H9 (cell line): ENCODE results near the gene NELFCD. TPM values are rescaled to one million over a fixed set of nuclear protein-coding genes. Genes with fewer than 3 reads are reported as not detected.

Experiments
- DNase-seq: peaks from one replicate; pipeline ENCODE4 v3.0.0-alpha.2; 2017
- H2AFZ ChIP-seq: one replicate; pipeline ENCODE4 v1.6.1; 2013; ENCODE audit warnings: mild to moderate bottlenecking, low read length, control low read depth, moderate library complexity
- H2AK5ac ChIP-seq: 2 replicates; pipeline ENCODE4 v1.6.1; 2013; ENCODE audit warnings: low read length, control low read depth, mixed read lengths; ENCODE audit not compliant: insufficient read length
- H2BK120ac ChIP-seq: one replicate; pipeline ENCODE4 v1.6.1; 2013; ENCODE audit warnings: low read depth, mild to moderate bottlenecking, low read length, control low read depth, inconsistent platforms; ENCODE audit not compliant: poor library complexity, severe bottlenecking
- H2BK12ac ChIP-seq: 2 replicates; pipeline ENCODE4 v1.6.1; 2013; ENCODE audit warnings: low read length, control low read depth, mixed read lengths, low read depth; ENCODE audit not compliant: insufficient read length
- H2BK15ac ChIP-seq: 2 replicates; pipeline ENCODE4 v1.6.1; 2013; ENCODE audit warnings: low read depth, low read length, control low read depth
- H2BK20ac ChIP-seq: one replicate; pipeline ENCODE4 v1.6.1; 2013; ENCODE audit warnings: low read depth, mild to moderate bottlenecking, low read length, control low read depth, inconsistent platforms; ENCODE audit not compliant: poor library complexity, severe bottlenecking
- H2BK5ac ChIP-seq: 2 replicates; pipeline ENCODE4 v1.6.1; 2013; ENCODE audit warnings: low read length, control low read depth, mixed read lengths; ENCODE audit not compliant: insufficient read length
- H3K14ac ChIP-seq: 2 replicates; pipeline ENCODE4 v1.6.1; 2013; ENCODE audit warnings: low read length, control low read depth; ENCODE audit not compliant: insufficient read depth
- H3K18ac ChIP-seq: 2 replicates; pipeline ENCODE4 v1.6.1; 2013; ENCODE audit warnings: low read depth, mild to moderate bottlenecking, mixed read lengths, low read length, control low read depth; ENCODE audit not compliant: insufficient read length
- H3K23ac ChIP-seq: 2 replicates; pipeline ENCODE4 v1.6.1; 2013; ENCODE audit warnings: low read length, control low read depth, mixed read lengths, low read depth; ENCODE audit not compliant: insufficient read length
- H3K23me2 ChIP-seq: 2 replicates; pipeline ENCODE4 v1.6.1; 2013; ENCODE audit warnings: low read depth, mild to moderate bottlenecking, mixed read lengths, low read length, control low read depth; ENCODE audit not compliant: insufficient read length, poor library complexity, severe bottlenecking
- H3K27ac ChIP-seq: 2 replicates; pipeline ENCODE4 v1.5.1; 2013; ENCODE audit warnings: low read length, control low read depth, mixed read lengths, low read depth; ENCODE audit not compliant: insufficient read length
- H3K27me3 ChIP-seq: 2 replicates; pipeline ENCODE4 v1.6.1; 2013; ENCODE audit warnings: low read length, control low read depth, inconsistent platforms; ENCODE audit not compliant: insufficient read depth
- H3K4ac ChIP-seq: 2 replicates; pipeline ENCODE4 v1.6.1; 2013; ENCODE audit warnings: low read depth, mild to moderate bottlenecking, control low read depth, inconsistent platforms, low read length, moderate library complexity
- H3K4me1 ChIP-seq: 2 replicates; pipeline ENCODE4 v1.6.1; 2013; ENCODE audit warnings: low read length, control low read depth, inconsistent platforms; ENCODE audit not compliant: insufficient read depth
- H3K4me2 ChIP-seq: 2 replicates; pipeline ENCODE4 v1.6.1; 2013; ENCODE audit warnings: low read length, control low read depth, mixed read lengths; ENCODE audit not compliant: insufficient read length, insufficient read depth
- H3K56ac ChIP-seq: 2 replicates; pipeline ENCODE4 v1.6.1; 2013; ENCODE audit warnings: low read depth, mild to moderate bottlenecking, mixed read lengths, low read length, control low read depth; ENCODE audit not compliant: insufficient read length
- H3K79me1 ChIP-seq: 2 replicates; pipeline ENCODE4 v1.6.1; 2013; ENCODE audit warnings: low read depth, mild to moderate bottlenecking, moderate library complexity, low read length, control low read depth, inconsistent platforms; ENCODE audit not compliant: insufficient read depth, poor library complexity, severe bottlenecking
- H3K79me2 ChIP-seq: 2 replicates; pipeline ENCODE4 v1.6.1; 2013; ENCODE audit warnings: low read length, control low read depth, inconsistent platforms; ENCODE audit not compliant: insufficient read depth
- H3K9ac ChIP-seq: 2 replicates; pipeline ENCODE4 v1.6.1; 2013; ENCODE audit warnings: low read length, control low read depth, mixed read lengths; ENCODE audit not compliant: insufficient read length; ENCODE audit errors: extremely low read depth
- H3K9me3 ChIP-seq: one replicate; pipeline ENCODE4 v1.6.1; 2013; ENCODE audit warnings: low read depth, low read length, inconsistent platforms; ENCODE audit not compliant: control insufficient read depth
- H3T11ph ChIP-seq: one replicate; pipeline ENCODE4 v1.6.1; 2013; ENCODE audit warnings: mild to moderate bottlenecking, low read length, control low read depth, inconsistent platforms
- H4K20me1 ChIP-seq: one replicate; pipeline ENCODE4 v1.6.1; 2013; ENCODE audit not compliant: control insufficient read depth, insufficient read length, insufficient read depth
- H4K5ac ChIP-seq: 2 replicates; pipeline ENCODE4 v1.6.1; 2013; ENCODE audit warnings: low read depth, mild to moderate bottlenecking, mixed read lengths, low read length, control low read depth; ENCODE audit not compliant: insufficient read length
- H4K8ac ChIP-seq: replicated peaks from 2 replicates; pipeline ENCODE4 v1.6.1; 2013; ENCODE audit warnings: low read length, control low read depth, mixed read lengths, low read depth; ENCODE audit not compliant: insufficient read length
- H4K91ac ChIP-seq: 2 replicates; pipeline ENCODE4 v1.6.1; 2013; ENCODE audit warnings: low read depth, mild to moderate bottlenecking, moderate library complexity, mixed read lengths, low read length, control low read depth; ENCODE audit not compliant: insufficient read length
- H3K27ac Mint-ChIP-seq, 3 experiments: 2 replicates in 2 of 3; 3 replicates in 1 of 3; pipeline ENCODE4 v1.8.0; 2020 to 2021; ENCODE audit warnings: mixed read lengths in 3 of 3, mild to moderate bottlenecking in 1 of 3, moderate library complexity in 1 of 3
- H3K27me3 Mint-ChIP-seq: 2 replicates; pipeline ENCODE4 v1.8.0; 2021; ENCODE audit warnings: low read depth, mild to moderate bottlenecking, moderate library complexity, mixed read lengths
- H3K36me3 Mint-ChIP-seq, 3 experiments: 2 replicates in 2 of 3; 3 replicates in 1 of 3; pipeline ENCODE4 v1.8.0; 2020 to 2021; ENCODE audit warnings: low read depth in 3 of 3, mixed read lengths in 3 of 3; ENCODE audit not compliant: insufficient read depth in 1 of 3
- H3K4me1 Mint-ChIP-seq, 2 experiments: 2 replicates each; pipeline ENCODE4 v1.8.0; 2020; ENCODE audit warnings: mixed read lengths in 2 of 2
- H3K4me3 Mint-ChIP-seq, 2 experiments: 2 replicates in 1 of 2; 3 replicates in 1 of 2; pipeline ENCODE4 v1.8.0; 2020 to 2021; ENCODE audit warnings: mild to moderate bottlenecking in 2 of 2, mixed read lengths in 2 of 2, moderate library complexity in 1 of 2
- H3K9me3 Mint-ChIP-seq, 2 experiments: 2 replicates in 1 of 2; 3 replicates in 1 of 2; pipeline ENCODE4 v1.8.0; 2020; ENCODE audit warnings: mild to moderate bottlenecking in 2 of 2, mixed read lengths in 2 of 2, moderate library complexity in 1 of 2
- WGBS: extraction: QIAGEN DNeasy Blood & Tissue Kit; methylation state at CpG from one replicate; pipeline ENCODE4 v1.1.7; 2013; ENCODE audit warnings: missing lambda C conversion rate, low lambda C conversion rate, mixed read lengths; ENCODE audit not compliant: insufficient read length; ENCODE audit errors: extremely low coverage; 5-methylcytosine and 5-hydroxymethylcytosine counted together
- total RNA-seq: library from RNA; stranded (reverse); gene quantifications from 2 replicates; pipeline ENCODE4 v1.2.1, GENCODE V29; 2021
- TF ChIP-seq, protein P1 (sequence below): fragments of 200-600 bp; sonication (generic); conservative IDR thresholded peaks from 3 replicates; pipeline ENCODE4 v1.8.0; 2021; ENCODE audit warnings: antibody characterized with exemption, mild to moderate bottlenecking

The NELFCD gene
- total RNA-seq, 1 experiment from 2014 or later, result 57.8 TPM

DNA sequence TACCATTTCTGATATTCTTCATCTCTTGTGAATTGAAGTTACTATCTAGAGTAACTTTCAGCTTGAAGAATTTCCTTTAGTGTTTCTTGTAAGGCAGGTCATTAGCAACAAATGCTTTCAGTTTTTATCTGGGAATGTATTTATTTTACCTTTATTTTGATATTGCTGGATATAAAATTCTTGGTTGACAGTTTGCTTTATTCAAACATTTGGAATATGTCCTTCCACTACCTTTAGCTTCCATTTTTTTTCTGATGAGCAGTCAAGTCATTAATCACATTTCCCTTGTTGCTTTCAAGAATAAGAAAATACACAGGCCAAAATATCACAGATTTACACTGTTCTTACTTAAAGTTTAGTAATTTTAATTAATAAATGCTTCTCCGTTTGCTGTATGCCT lies 5.7 kb upstream of the NELFCD start:
- H3K9me3 Mint-ChIP-seq, result peaks cover 4 to 8% of the 10 kb centered on the region in 2 experiments; a peak in 2 of 5 replicates
- H3K4ac ChIP-seq, result no peak overlapping the region
- H2AK5ac ChIP-seq, result no peak overlapping the region
- no peak overlapping the region for H3K14ac ChIP-seq
- no peak overlapping the region for H3K23ac ChIP-seq
- no peak overlapping the region for H4K91ac ChIP-seq
- no peak overlapping the region for H3K4me2 ChIP-seq
- peaks cover 0 to 9% (median 0%) of the 10 kb centered on the region in 3 experiments; a peak in 2 of 7 replicates for H3K36me3 Mint-ChIP-seq
- no peak overlapping the region for H2BK20ac ChIP-seq
- no peak overlapping the region for H3T11ph ChIP-seq
- H3K27me3 ChIP-seq, result no peaks in the 10 kb centered on the region
- no peak overlapping the region for H4K8ac ChIP-seq
- H3K9me3 ChIP-seq, result no peaks in the 10 kb centered on the region
- no peak overlapping the region for H3K27ac ChIP-seq
- H2BK15ac ChIP-seq, result no peak overlapping the region
- H3K27ac Mint-ChIP-seq, result no peak overlapping the region
- H2AFZ ChIP-seq, result no peak overlapping the region
- no peak overlapping the region for H4K5ac ChIP-seq
- no peak overlapping the region for H3K4me3 Mint-ChIP-seq
- TF ChIP-seq, protein P1, sequence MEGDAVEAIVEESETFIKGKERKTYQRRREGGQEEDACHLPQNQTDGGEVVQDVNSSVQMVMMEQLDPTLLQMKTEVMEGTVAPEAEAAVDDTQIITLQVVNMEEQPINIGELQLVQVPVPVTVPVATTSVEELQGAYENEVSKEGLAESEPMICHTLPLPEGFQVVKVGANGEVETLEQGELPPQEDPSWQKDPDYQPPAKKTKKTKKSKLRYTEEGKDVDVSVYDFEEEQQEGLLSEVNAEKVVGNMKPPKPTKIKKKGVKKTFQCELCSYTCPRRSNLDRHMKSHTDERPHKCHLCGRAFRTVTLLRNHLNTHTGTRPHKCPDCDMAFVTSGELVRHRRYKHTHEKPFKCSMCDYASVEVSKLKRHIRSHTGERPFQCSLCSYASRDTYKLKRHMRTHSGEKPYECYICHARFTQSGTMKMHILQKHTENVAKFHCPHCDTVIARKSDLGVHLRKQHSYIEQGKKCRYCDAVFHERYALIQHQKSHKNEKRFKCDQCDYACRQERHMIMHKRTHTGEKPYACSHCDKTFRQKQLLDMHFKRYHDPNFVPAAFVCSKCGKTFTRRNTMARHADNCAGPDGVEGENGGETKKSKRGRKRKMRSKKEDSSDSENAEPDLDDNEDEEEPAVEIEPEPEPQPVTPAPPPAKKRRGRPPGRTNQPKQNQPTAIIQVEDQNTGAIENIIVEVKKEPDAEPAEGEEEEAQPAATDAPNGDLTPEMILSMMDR, result no peak
- WGBS, result no CpG with 5 or more reads among the region's 1 CpG
- no peak overlapping the region for H3K9ac ChIP-seq
- H4K20me1 ChIP-seq, result no peaks in the 10 kb centered on the region
- no peak overlapping the region for H2BK12ac ChIP-seq
- peaks cover 14% of the 10 kb centered on the region for H3K27me3 Mint-ChIP-seq
- no peaks in the 10 kb centered on the region for H3K23me2 ChIP-seq
- no peak overlapping the region for H3K18ac ChIP-seq
- H2BK5ac ChIP-seq, result no peak overlapping the region
- H3K4me1 Mint-ChIP-seq, result peaks cover 13 to 15% of the 10 kb centered on the region in 2 experiments
- H3K79me1 ChIP-seq, result no peaks in the 10 kb centered on the region
- H3K4me1 ChIP-seq, result peaks cover 4% of the 10 kb centered on the region; the same call in 1 of the 2 replicates
- no peaks in the 10 kb centered on the region for H3K79me2 ChIP-seq
- no peak overlapping the region for H2BK120ac ChIP-seq
- DNase-seq, result no peak
- H3K56ac ChIP-seq, result no peak overlapping the region
